H1 (cell line): ENCODE measurements around the gene ATPAF1. TPM values are rescaled to one million over a fixed set of nuclear protein-coding genes. Genes with fewer than 3 reads are reported as not detected.

Experiments used
- CTCF ChIA-PET: fragments of 300-600 bp; sonication (Branson Sonifier 250); formaldehyde crosslinking; loops from one replicate; lab custom pipeline; 2021; ENCODE audit not compliant: partially characterized antibody; lab: Charles Lee
- POLR2A ChIA-PET: fragments of 300-600 bp; sonication (Branson Sonifier 250); formaldehyde crosslinking; loops from one replicate; lab custom pipeline; 2021; ENCODE audit warnings: inconsistent platforms; ENCODE audit not compliant: partially characterized antibody; lab: Charles Lee
- DNase-seq, 2 experiments: peaks; one replicate each; pipeline versions ENCODE4 v3.0.0 to v3.0.0-alpha.2; 2010 to 2022; ENCODE audit warnings: low spot score in 2 of 2, low read depth in 1 of 2, mixed read lengths in 1 of 2
- FAIRE-seq: peaks from 2 replicates; lab custom pipeline; 2011; peaks lifted over from hg19 to GRCh38; lab: Jason Lieb, UNC
- H2AFZ ChIP-seq: 2 replicates; pipeline ENCODE4 v1.8.1; 2012; ENCODE audit warnings: low read length, inconsistent platforms
- H2AK5ac ChIP-seq: 2 replicates; pipeline ENCODE4 v1.6.1; 2013; ENCODE audit warnings: low read depth, low read length
- H2BK120ac ChIP-seq: replicated peaks from 2 replicates; pipeline ENCODE3; 2013; ENCODE audit warnings: low read depth, low read length, inconsistent platforms
- H2BK12ac ChIP-seq: 2 replicates; pipeline ENCODE4 v1.6.1; 2013; ENCODE audit warnings: low read depth, low read length
- H2BK15ac ChIP-seq: 2 replicates; pipeline ENCODE4 v1.6.1; 2013; ENCODE audit warnings: low read length
- H2BK20ac ChIP-seq: 2 replicates; pipeline ENCODE4 v1.6.1; 2013; ENCODE audit warnings: low read length
- H2BK5ac ChIP-seq: 2 replicates; pipeline ENCODE4 v1.6.1; 2013; ENCODE audit warnings: low read depth, low read length
- H3K14ac ChIP-seq: 2 replicates; pipeline ENCODE4 v1.6.1; 2013; ENCODE audit warnings: inconsistent platforms; ENCODE audit not compliant: insufficient read length
- H3K18ac ChIP-seq: 2 replicates; pipeline ENCODE4 v1.6.1; 2013; ENCODE audit warnings: low read length; ENCODE audit errors: extremely low read depth
- H3K23ac ChIP-seq: 2 replicates; pipeline ENCODE4 v1.6.1; 2013; ENCODE audit warnings: inconsistent platforms; ENCODE audit not compliant: insufficient read length
- H3K23me2 ChIP-seq: 2 replicates; pipeline ENCODE4 v1.6.1; 2013; ENCODE audit warnings: low read depth, low read length
- H3K27ac ChIP-seq: 2 replicates; pipeline ENCODE4 v1.6.1; 2011; ENCODE audit warnings: low read depth, low read length, inconsistent platforms
- H3K27me3 ChIP-seq, 4 experiments: replicated peaks in 1 of 4; 1 replicate in 1 of 4; 2 replicates in 3 of 4; pipeline versions ENCODE4 v1.6.1 to v1.8.1; 2011 to 2013; ENCODE audit warnings: low read length in 3 of 4, mild to moderate bottlenecking in 3 of 4, inconsistent platforms in 2 of 4, mixed read lengths in 2 of 4, moderate library complexity in 1 of 4; ENCODE audit not compliant: control insufficient read depth in 3 of 4, insufficient read depth in 3 of 4; ENCODE audit errors: extremely low read depth in 1 of 4
- H3K36me3 ChIP-seq, 4 experiments: 2 replicates each; pipeline versions ENCODE4 v1.6.1 to v1.8.1; 2011 to 2013; ENCODE audit warnings: mild to moderate bottlenecking in 4 of 4, low read length in 3 of 4, moderate library complexity in 2 of 4, control low read depth in 1 of 4, inconsistent platforms in 1 of 4; ENCODE audit not compliant: insufficient read depth in 4 of 4, control insufficient read depth in 2 of 4
- H3K4ac ChIP-seq: replicated peaks from 2 replicates; pipeline ENCODE3; 2013; ENCODE audit warnings: low read length, low read depth, mixed read lengths, inconsistent platforms; ENCODE audit not compliant: insufficient read length
- H3K4me1 ChIP-seq, 4 experiments: replicated peaks in 1 of 4; 1 replicate in 1 of 4; 2 replicates in 3 of 4; pipeline versions ENCODE4 v1.6.1 to v1.8.1; 2011 to 2013; ENCODE audit warnings: low read length in 3 of 4, inconsistent platforms in 2 of 4, mixed read lengths in 1 of 4; ENCODE audit not compliant: insufficient read depth in 4 of 4, control insufficient read depth in 3 of 4
- H3K4me2 ChIP-seq, 2 experiments: 2 replicates each; pipeline versions ENCODE4 v1.6.1 to v1.8.1; 2011 to 2013; ENCODE audit warnings: low read depth in 2 of 2, low read length in 2 of 2, control low read depth in 1 of 2, inconsistent platforms in 1 of 2, mild to moderate bottlenecking in 1 of 2; ENCODE audit not compliant: insufficient read depth in 1 of 2
- H3K4me3 ChIP-seq, 4 experiments: fragments of 200-600, 300-600 bp in 1 of 4; sonication (generic), shearing (Covaris generic), sonication (Bioruptor Twin) in 1 of 4; 2 replicates each; pipeline versions ENCODE4 v1.5.1 to v1.8.1; 2011 to 2016; ENCODE audit warnings: low read length in 4 of 4, low read depth in 3 of 4, control low read depth in 2 of 4, inconsistent platforms in 2 of 4, mild to moderate bottlenecking in 2 of 4, mixed read lengths in 1 of 4, moderate library complexity in 1 of 4; ENCODE audit not compliant: insufficient read depth in 2 of 4; ENCODE audit errors: extremely low read depth in 1 of 4
- H3K56ac ChIP-seq: replicated peaks from 2 replicates; pipeline ENCODE3; 2013; ENCODE audit warnings: low read depth, mild to moderate bottlenecking, mixed read lengths, low read length, inconsistent platforms; ENCODE audit not compliant: insufficient read length
- H3K79me1 ChIP-seq: 2 replicates; pipeline ENCODE4 v1.6.1; 2013; ENCODE audit warnings: low read depth, low read length, control low read depth
- H3K79me2 ChIP-seq, 2 experiments: 2 replicates each; pipeline versions ENCODE4 v1.6.1 to v1.8.1; 2012 to 2013; ENCODE audit warnings: low read length in 2 of 2, mild to moderate bottlenecking in 2 of 2, inconsistent platforms in 1 of 2; ENCODE audit not compliant: insufficient read depth in 2 of 2, control insufficient read depth in 1 of 2
- H3K9ac ChIP-seq, 4 experiments: replicated peaks in 1 of 4; 1 replicate in 1 of 4; 2 replicates in 3 of 4; pipeline versions ENCODE4 v1.6.1 to v1.8.1; 2011 to 2013; ENCODE audit warnings: low read depth in 3 of 4, low read length in 3 of 4, control low read depth in 2 of 4, mild to moderate bottlenecking in 2 of 4, moderate library complexity in 2 of 4, inconsistent platforms in 1 of 4; ENCODE audit errors: extremely low read depth in 1 of 4
- H3K9me3 ChIP-seq, 2 experiments: 2 replicates each; pipeline versions ENCODE4 v1.6.1 to v1.8.1; 2012 to 2013; ENCODE audit warnings: mild to moderate bottlenecking in 2 of 2, moderate library complexity in 2 of 2, control low read depth in 1 of 2, inconsistent platforms in 1 of 2, low read depth in 1 of 2, low read length in 1 of 2, mixed read lengths in 1 of 2; ENCODE audit not compliant: insufficient read depth in 2 of 2
- H4K20me1 ChIP-seq, 2 experiments: replicated peaks in 1 of 2; 2 replicates each; pipeline versions ENCODE3 to v1.8.1; 2011 to 2013; ENCODE audit warnings: inconsistent platforms in 2 of 2, low read length in 2 of 2, mild to moderate bottlenecking in 1 of 2; ENCODE audit not compliant: insufficient read depth in 2 of 2, control insufficient read depth in 1 of 2
- H4K5ac ChIP-seq: 2 replicates; pipeline ENCODE4 v1.6.1; 2013; ENCODE audit warnings: low read length, low read depth, mixed read lengths, inconsistent platforms; ENCODE audit not compliant: insufficient read length
- H4K8ac ChIP-seq: 2 replicates; pipeline ENCODE4 v1.8.0; 2013; ENCODE audit warnings: mild to moderate bottlenecking, moderate library complexity, low read length, inconsistent platforms; ENCODE audit not compliant: insufficient read depth; ENCODE audit errors: extremely low read depth
- H4K91ac ChIP-seq: replicated peaks from 2 replicates; pipeline ENCODE3; 2013; ENCODE audit warnings: low read length, mixed read lengths, inconsistent platforms; ENCODE audit not compliant: insufficient read length
- MAX ChIP-seq: IDR thresholded peaks from 2 replicates; pipeline ENCODE4 v1.6.1; 2012; ENCODE audit warnings: inconsistent platforms
- POLR2AphosphoS5 ChIP-seq: IDR thresholded peaks from 2 replicates; pipeline ENCODE4 v1.6.1; 2011; ENCODE audit warnings: low read depth, low read length
- USF2 ChIP-seq: IDR thresholded peaks from 2 replicates; pipeline ENCODE4 v1.6.1; 2011; ENCODE audit warnings: low read length, improper control_type of control experiment
- WGBS, 2 experiments: shearing (Covaris generic) in 1 of 2; methylation state at CpG; one replicate each; pipeline versions ENCODE4 v1.1.6 to v1.1.7; 2013 to 2015; ENCODE audit warnings: low lambda C conversion rate in 2 of 2, mixed read lengths in 2 of 2, inconsistent platforms in 1 of 2, low coverage in 1 of 2, missing lambda C conversion rate in 1 of 2; ENCODE audit not compliant: insufficient replicate concordance in 2 of 2, insufficient coverage in 1 of 2, insufficient read length in 1 of 2; ENCODE audit errors: extremely low coverage in 1 of 2, missing lambda C conversion rate in 1 of 2; 5-methylcytosine and 5-hydroxymethylcytosine counted together
- polyA plus RNA-seq, 7 experiments: library from polyadenylated mRNA; depleted of rRNA in 3 of 7; stranded (reverse) in 5 of 7; unstranded in 2 of 7; fragments of >200 nt in 5 of 7; fragments of 200-250 nt in 2 of 7; gene quantifications; 1 replicate in 5 of 7; 2 replicates in 1 of 7; 4 replicates in 1 of 7; pipeline versions ENCODE4 v1.2.1 to v1.2.3, GENCODE V29; 2011 to 2013; ENCODE audit warnings: missing spikeins in 2 of 7, mixed read lengths in 2 of 7
- total RNA-seq: library from RNA; stranded (reverse); fragmentation: NEBNext Ultra II Directional; extraction: Animal tissue kit (Norgen Biotek cat#: 25700); gene quantifications from 2 replicates; pipeline ENCODE4 v1.2.1, GENCODE V29; 2021

Gene ATPAF1
- total and polyA plus RNA-seq, 2 of the 8 experiments (the other 6 are each of a cell fraction or from before 2014, with no cell fraction given), result 46.7 to 55.9 TPM

- no peak overlapping the region for H3K4me3 ChIP-seq
- peaks cover 1 to 14% (median 9%) of the 10 kb centered on the region in 4 experiments; a peak in 4 of 7 replicates for H3K4me1 ChIP-seq
- H3K23ac ChIP-seq, result no peak overlapping the region
- H3K36me3 ChIP-seq, result peaks cover 4 to 53% (median 32%) of the 10 kb centered on the region in 4 experiments; a peak in 7 of 8 replicates
- H4K91ac ChIP-seq, result no peak overlapping the region
- no peak for FAIRE-seq
- 94% methylated on average over 6 of the region's 6 CpGs; no CpG with 5 or more reads in 1 of the 2 experiments for WGBS, 2 experiments
- no peak overlapping the region for H3K18ac ChIP-seq
- H3K79me2 ChIP-seq, result no peaks in the 10 kb centered on the region
- no peak overlapping the region for H2BK15ac ChIP-seq
- no peak overlapping the region for H4K8ac ChIP-seq
- no peaks in the 10 kb centered on the region for H3K23me2 ChIP-seq
- POLR2A ChIA-PET, result interaction anchor here (1.9 to 3.5 kb wide), 2 partner anchors 12 kb away, joined by 6 to 30 read pairs; partner anchors contain the start of gene ATPAF1
- no peaks in the 10 kb centered on the region for H4K20me1 ChIP-seq
- no peak overlapping the region for H3K9ac ChIP-seq
- TF ChIP-seq MAX (no peak), USF2 (no peak), POLR2AphosphoS5 (no peak)
- no peak overlapping the region for H3K56ac ChIP-seq
- no peak overlapping the region for H2AFZ ChIP-seq
- no peak overlapping the region for H2BK5ac ChIP-seq
- CTCF ChIA-PET, result interaction anchor here (1.1 kb wide), 1 partner anchor 202 kb away, joined by 3 read pairs; no protein-coding TSS in a partner anchor
- H3K4me2 ChIP-seq, result no peak overlapping the region
- no peak overlapping the region for H2AK5ac ChIP-seq
- no peaks in the 10 kb centered on the region for H3K9me3 ChIP-seq
- DNase-seq, result no peak
- no peak overlapping the region for H3K4ac ChIP-seq
- H2BK12ac ChIP-seq, result no peak overlapping the region
- H3K27me3 ChIP-seq, result no peaks in the 10 kb centered on the region
- H3K79me1 ChIP-seq, result no peaks in the 10 kb centered on the region
- H3K27ac ChIP-seq, result no peak overlapping the region
- no peak overlapping the region for H4K5ac ChIP-seq
- no peak overlapping the region for H2BK120ac ChIP-seq
- H3K14ac ChIP-seq, result no peak overlapping the region
- no peak overlapping the region for H2BK20ac ChIP-seq
These were observed 11.8 kb upstream of the ATPAF1 start for GRCh38 chr1:46679789-46680573.
